ENCODE data around the gene PIGT. TPM values are rescaled to one million over a fixed set of nuclear protein-coding genes. Genes with fewer than 3 reads are reported as not detected.

The PIGT gene
- total and polyA plus RNA-seq, 2 of the 13 experiments (the other 11 are each of a cell fraction or from before 2014, with no cell fraction given), result 65.9 to 74.1 TPM

DNA sequence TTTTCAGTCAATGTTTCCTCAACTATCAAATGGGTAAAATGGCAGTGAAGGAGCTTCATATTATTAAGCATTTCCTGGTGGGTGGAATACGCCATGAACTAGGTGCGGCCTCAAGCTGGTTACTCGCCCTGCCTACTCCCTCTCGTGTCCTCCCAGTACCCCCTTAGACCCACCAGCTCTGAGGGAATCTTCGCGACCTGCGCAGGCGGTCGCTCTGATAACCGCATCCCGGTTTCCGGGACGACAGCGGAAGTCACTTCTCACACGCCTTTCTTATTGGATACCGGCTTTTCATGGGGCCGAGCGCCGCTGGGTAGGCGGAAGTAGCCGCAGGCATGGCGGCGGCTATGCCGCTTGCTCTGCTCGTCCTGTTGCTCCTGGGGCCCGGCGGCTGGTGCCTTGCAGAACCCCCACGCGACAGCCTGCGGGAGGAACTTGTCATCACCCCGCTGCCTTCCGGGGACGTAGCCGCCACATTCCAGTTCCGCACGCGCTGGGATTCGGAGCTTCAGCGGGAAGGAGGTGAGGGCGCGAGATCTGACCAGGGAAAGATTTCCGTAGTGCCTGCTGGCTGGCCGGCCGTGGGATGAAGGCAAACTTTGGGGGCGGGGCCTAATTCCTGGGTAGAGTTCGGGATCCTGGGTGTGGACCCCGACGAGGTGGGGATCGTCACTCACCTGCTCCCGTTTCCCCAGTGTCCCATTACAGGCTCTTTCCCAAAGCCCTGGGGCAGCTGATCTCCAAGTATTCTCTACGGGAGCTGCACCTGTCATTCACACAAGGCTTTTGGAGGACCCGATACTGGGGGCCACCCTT, at the start of gene PIGT (continued):
- TF ChIP-seq, protein P1, sequence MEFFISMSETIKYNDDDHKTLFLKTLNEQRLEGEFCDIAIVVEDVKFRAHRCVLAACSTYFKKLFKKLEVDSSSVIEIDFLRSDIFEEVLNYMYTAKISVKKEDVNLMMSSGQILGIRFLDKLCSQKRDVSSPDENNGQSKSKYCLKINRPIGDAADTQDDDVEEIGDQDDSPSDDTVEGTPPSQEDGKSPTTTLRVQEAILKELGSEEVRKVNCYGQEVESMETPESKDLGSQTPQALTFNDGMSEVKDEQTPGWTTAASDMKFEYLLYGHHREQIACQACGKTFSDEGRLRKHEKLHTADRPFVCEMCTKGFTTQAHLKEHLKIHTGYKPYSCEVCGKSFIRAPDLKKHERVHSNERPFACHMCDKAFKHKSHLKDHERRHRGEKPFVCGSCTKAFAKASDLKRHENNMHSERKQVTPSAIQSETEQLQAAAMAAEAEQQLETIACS (CRISPR knock-in tag; IDR thresholded peaks at IDR 0.05), result no peak
- peak; percentile 97; the same call in 1 of the 2 replicates for TF ChIP-seq ZSCAN31 (CRISPR knock-in tag; IDR thresholded peaks at IDR 0.05; ENCODE audit: low read depth)
- peak; percentile 94 for TF ChIP-seq SRY (CRISPR knock-in tag; IDR thresholded peaks at IDR 0.05)
- TF ChIP-seq, protein P2, sequence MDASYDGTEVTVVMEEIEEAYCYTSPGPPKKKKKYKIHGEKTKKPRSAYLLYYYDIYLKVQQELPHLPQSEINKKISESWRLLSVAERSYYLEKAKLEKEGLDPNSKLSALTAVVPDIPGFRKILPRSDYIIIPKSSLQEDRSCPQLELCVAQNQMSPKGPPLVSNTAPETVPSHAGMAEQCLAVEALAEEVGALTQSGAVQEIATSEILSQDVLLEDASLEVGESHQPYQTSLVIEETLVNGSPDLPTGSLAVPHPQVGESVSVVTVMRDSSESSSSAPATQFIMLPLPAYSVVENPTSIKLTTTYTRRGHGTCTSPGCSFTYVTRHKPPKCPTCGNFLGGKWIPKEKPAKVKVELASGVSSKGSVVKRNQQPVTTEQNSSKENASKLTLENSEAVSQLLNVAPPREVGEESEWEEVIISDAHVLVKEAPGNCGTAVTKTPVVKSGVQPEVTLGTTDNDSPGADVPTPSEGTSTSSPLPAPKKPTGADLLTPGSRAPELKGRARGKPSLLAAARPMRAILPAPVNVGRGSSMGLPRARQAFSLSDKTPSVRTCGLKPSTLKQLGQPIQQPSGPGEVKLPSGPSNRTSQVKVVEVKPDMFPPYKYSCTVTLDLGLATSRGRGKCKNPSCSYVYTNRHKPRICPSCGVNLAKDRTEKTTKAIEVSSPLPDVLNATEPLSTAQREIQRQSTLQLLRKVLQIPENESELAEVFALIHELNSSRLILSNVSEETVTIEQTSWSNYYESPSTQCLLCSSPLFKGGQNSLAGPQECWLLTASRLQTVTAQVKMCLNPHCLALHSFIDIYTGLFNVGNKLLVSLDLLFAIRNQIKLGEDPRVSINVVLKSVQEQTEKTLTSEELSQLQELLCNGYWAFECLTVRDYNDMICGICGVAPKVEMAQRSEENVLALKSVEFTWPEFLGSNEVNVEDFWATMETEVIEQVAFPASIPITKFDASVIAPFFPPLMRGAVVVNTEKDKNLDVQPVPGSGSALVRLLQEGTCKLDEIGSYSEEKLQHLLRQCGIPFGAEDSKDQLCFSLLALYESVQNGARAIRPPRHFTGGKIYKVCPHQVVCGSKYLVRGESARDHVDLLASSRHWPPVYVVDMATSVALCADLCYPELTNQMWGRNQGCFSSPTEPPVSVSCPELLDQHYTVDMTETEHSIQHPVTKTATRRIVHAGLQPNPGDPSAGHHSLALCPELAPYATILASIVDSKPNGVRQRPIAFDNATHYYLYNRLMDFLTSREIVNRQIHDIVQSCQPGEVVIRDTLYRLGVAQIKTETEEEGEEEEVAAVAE (CRISPR knock-in tag; IDR thresholded peaks at IDR 0.05; ENCODE audit: borderline replicate concordance), result peak; percentile 95
- 0 out of 2 replicates have a peak, but pooled peaks have one; percentile 13 for TF ChIP-seq ZNF775 (CRISPR knock-in tag; IDR thresholded peaks at IDR 0.05; ENCODE audit: borderline replicate concordance)
- TF ChIP-seq ZNF549 (CRISPR knock-in tag; IDR thresholded peaks at IDR 0.05), result peak; percentile 23; the same call in 1 of the 2 replicates
- TF ChIP-seq, protein P3, sequence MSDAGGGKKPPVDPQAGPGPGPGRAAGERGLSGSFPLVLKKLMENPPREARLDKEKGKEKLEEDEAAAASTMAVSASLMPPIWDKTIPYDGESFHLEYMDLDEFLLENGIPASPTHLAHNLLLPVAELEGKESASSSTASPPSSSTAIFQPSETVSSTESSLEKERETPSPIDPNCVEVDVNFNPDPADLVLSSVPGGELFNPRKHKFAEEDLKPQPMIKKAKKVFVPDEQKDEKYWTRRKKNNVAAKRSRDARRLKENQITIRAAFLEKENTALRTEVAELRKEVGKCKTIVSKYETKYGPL (CRISPR knock-in tag; IDR thresholded peaks at IDR 0.05), result peak; percentile 58; the same call in 1 of the 2 replicates
- no peak for TF ChIP-seq NR2F1 (CRISPR knock-in tag; IDR thresholded peaks at IDR 0.05)
- TF ChIP-seq PAWR (CRISPR knock-in tag; IDR thresholded peaks at IDR 0.05; ENCODE audit: borderline replicate concordance), result no peak
- TF ChIP-seq ELF4 (CRISPR knock-in tag; IDR thresholded peaks at IDR 0.05; ENCODE audit: borderline replicate concordance), result peak; percentile 100
- peak; percentile 85 for TF ChIP-seq CBFB (CRISPR knock-in tag; IDR thresholded peaks at IDR 0.05)
- peak; percentile 90; the same call in 1 of the 2 replicates for TF ChIP-seq FOXC1 (CRISPR knock-in tag; IDR thresholded peaks at IDR 0.05; ENCODE audit: borderline replicate concordance)
- peak; percentile 100 for TF ChIP-seq HDAC1 (CRISPR knock-in tag; IDR thresholded peaks at IDR 0.05)
- TF ChIP-seq, protein P4, sequence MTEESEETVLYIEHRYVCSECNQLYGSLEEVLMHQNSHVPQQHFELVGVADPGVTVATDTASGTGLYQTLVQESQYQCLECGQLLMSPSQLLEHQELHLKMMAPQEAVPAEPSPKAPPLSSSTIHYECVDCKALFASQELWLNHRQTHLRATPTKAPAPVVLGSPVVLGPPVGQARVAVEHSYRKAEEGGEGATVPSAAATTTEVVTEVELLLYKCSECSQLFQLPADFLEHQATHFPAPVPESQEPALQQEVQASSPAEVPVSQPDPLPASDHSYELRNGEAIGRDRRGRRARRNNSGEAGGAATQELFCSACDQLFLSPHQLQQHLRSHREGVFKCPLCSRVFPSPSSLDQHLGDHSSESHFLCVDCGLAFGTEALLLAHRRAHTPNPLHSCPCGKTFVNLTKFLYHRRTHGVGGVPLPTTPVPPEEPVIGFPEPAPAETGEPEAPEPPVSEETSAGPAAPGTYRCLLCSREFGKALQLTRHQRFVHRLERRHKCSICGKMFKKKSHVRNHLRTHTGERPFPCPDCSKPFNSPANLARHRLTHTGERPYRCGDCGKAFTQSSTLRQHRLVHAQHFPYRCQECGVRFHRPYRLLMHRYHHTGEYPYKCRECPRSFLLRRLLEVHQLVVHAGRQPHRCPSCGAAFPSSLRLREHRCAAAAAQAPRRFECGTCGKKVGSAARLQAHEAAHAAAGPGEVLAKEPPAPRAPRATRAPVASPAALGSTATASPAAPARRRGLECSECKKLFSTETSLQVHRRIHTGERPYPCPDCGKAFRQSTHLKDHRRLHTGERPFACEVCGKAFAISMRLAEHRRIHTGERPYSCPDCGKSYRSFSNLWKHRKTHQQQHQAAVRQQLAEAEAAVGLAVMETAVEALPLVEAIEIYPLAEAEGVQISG (CRISPR knock-in tag; IDR thresholded peaks at IDR 0.05), result peak; percentile 97
- TF ChIP-seq ERF (CRISPR knock-in tag; IDR thresholded peaks at IDR 0.05), result peak; percentile 95
- no peak; the same call in 1 of the 2 replicates for TF ChIP-seq CBX5 (CRISPR knock-in tag; IDR thresholded peaks at IDR 0.05; ENCODE audit: borderline replicate concordance)

Data from HepG2 (cell line).